H1 (cell line): ENCODE data around the gene DUSP1. TPM values are rescaled to one million over a fixed set of nuclear protein-coding genes. Genes with fewer than 3 reads are reported as not detected.

ENCODE experiments used
- POU5F1 ChIP-seq: IDR thresholded peaks from 2 replicates; pipeline ENCODE4 v1.6.1; 2011; ENCODE audit warnings: low read depth, mild to moderate bottlenecking, low read length, moderate library complexity
- RBBP5 ChIP-seq: IDR thresholded peaks from 2 replicates; pipeline ENCODE4 v1.7.1; 2012; ENCODE audit warnings: low read depth, mild to moderate bottlenecking, inconsistent platforms, low read length, moderate library complexity, borderline replicate concordance
- polyA plus RNA-seq, 7 experiments: library from polyadenylated mRNA; depleted of rRNA in 3 of 7; stranded (reverse) in 5 of 7; unstranded in 2 of 7; fragments of >200 nt in 5 of 7; fragments of 200-250 nt in 2 of 7; gene quantifications; 1 replicate in 5 of 7; 2 replicates in 1 of 7; 4 replicates in 1 of 7; pipeline versions ENCODE4 v1.2.1 to v1.2.3, GENCODE V29; 2011 to 2013; ENCODE audit warnings: missing spikeins in 2 of 7, mixed read lengths in 2 of 7
- total RNA-seq: library from RNA; stranded (reverse); fragmentation: NEBNext Ultra II Directional; extraction: Animal tissue kit (Norgen Biotek cat#: 25700); gene quantifications from 2 replicates; pipeline ENCODE4 v1.2.1, GENCODE V29; 2021

Gene DUSP1
- total and polyA plus RNA-seq, 2 of the 8 experiments (the other 6 are each of a cell fraction or from before 2014, with no cell fraction given) = 6.5 to 11.7 TPM

- no peak for TF ChIP-seq POU5F1
- TF ChIP-seq RBBP5 = no peak
Observed at GRCh38 chr5:172758834-172759149, 12.2 kb downstream of the DUSP1 start (continued).
